GM13976 (cell line): ENCODE measurements around the gene TDRD1.

Source experiments
- DNase-seq: peaks from one replicate; pipeline ENCODE4 v3.0.0; 2012; ENCODE audit warnings: low spot score
- CTCF ChIP-seq: IDR thresholded peaks from 2 replicates; pipeline ENCODE4 v1.5.1; 2012; ENCODE audit warnings: borderline replicate concordance, mild to moderate bottlenecking; ENCODE audit not compliant: insufficient read depth; ENCODE audit errors: extremely low read depth, missing control alignments, control extremely low read depth
- in situ Hi-C: fragments of 300-500 bp; cut with MboI; formaldehyde crosslinking; loops from one replicate; pipeline ENCODE4 v1.12.0; 2022; ENCODE audit warnings: low sequenced_read_pairs, mixed read lengths, inconsistent platforms; ENCODE audit not compliant: unreplicated experiment

TDRD1 gene

GRCh38 chr10:114262496-114262895, 83.3 kb downstream of the TDRD1 start:
- DNase-seq: no peak
- no peak for TF ChIP-seq CTCF
- in situ Hi-C loops: no loop called here

GRCh38 chr10:114265392-114266053, 86.4 kb downstream of the TDRD1 start:
- TF ChIP-seq CTCF: no peak
- in situ Hi-C loops: no loop called here
- no peak for DNase-seq

- no peak for TF ChIP-seq CTCF
- DNase-seq: no peak
- in situ Hi-C loops: no loop called here
Measured at GRCh38 chr10:114266521-114266920, 87.4 kb downstream of the TDRD1 start.

- no peak for DNase-seq
- no peak for TF ChIP-seq CTCF
- in situ Hi-C loops: no loop called here
Measured at GRCh38 chr10:114271075-114271778, 92.1 kb downstream of the TDRD1 start.

- no peak for DNase-seq
- TF ChIP-seq CTCF: no peak
- in situ Hi-C loops: no loop called here
Measured at GRCh38 chr10:114271779-114272167, 92.6 kb downstream of the TDRD1 start.

- in situ Hi-C loops: no loop called here
- no peak for TF ChIP-seq CTCF
- no peak for DNase-seq
Measured at GRCh38 chr10:114272696-114273095, 93.5 kb downstream of the TDRD1 start.

- DNase-seq: no peak
- TF ChIP-seq CTCF: no peak
- in situ Hi-C loops: no loop called here
Measured at GRCh38 chr10:114273910-114274309, 94.8 kb downstream of the TDRD1 start.
